Hematopoietic multipotent progenitor cell treated with erythropoietin and hydrocortisone succinate and interleukin-3 and kit ligand, for 4 days (in vitro differentiated cells): ENCODE measurements around the gene NOP16.

Experiments used
- DNase-seq: peaks from one replicate; pipeline ENCODE4 v3.0.0-alpha.2; 2015

The NOP16 gene

DNA sequence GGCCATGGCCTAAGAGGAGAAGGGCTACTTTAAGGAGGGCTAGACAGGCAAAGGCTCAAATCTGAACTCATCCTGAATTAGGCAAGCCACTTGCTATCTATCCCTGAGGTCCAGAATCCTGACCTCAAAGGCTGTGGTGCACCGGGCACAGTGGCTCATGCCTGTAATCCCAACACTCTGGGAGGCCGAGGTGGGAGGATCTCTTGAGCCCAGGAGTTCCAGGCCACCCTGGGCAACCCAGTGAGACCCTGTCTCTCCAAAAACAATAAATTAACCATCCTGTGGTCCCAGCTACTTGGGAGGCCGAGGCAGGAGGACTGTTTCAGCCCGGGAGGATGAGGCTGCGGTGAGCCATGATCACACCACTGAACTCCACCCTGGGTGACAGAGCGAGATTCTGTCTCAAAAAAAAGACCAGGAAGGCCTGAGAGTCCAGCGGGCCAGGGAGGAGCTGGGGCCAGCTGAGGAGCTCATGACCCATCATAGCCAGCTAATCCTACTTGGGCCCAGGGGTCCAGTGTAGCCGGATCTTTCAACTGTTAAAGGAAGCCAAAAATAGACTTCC, 4.0 kb downstream of the NOP16 start:
- DNase-seq = no peak

DNA sequence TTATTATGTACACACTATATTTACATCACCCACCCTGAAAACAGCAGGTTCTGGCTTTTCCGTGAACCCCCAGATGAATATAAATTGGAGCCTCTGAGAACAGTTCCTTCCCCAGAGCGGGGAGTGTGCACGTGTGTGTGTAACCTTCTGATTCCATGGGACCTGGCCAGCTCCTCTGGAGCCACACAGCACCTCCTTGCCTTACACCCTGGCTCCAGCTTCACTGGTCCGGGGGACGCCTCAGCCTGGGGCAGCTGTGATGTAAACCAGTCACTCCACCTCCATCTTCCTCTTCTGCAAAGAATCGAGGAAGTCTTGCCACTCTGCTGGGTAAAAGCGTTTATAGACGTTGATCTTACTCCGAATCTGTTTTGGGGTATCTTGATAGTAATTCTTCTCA, 4.4 kb downstream of the NOP16 start:
- no peak for DNase-seq

DNA sequence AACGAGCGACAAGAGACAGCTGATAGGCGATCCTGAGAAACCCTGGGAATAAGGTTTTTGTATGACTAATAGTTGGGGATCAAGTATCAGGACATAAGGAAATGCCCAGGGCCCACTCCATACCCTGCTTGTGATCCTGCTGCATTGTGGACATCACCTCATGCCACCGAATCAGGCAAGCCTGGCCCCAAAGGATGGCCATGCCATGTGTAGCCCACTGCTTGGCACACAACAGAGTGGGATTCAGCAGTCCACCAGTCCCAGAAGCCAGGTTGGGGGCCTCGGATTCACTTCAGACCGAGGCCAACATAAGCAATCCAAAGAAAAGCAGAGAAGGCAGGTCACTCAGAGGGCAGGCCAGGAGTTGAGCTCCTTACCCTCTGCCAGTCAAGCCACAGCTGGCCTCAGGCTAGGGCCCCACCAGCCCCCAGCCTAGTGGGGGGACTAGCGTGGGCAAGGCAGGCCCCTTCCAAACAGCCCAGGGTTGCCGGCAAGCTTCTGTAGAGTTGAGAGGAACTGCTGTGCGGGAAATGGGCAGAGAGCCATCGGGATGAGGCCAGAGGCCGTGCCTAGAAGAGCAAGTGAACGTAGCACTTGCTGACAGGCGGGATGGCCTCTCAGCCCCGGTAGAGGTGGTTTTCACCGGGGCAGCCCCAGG, 5.0 kb downstream of the NOP16 start:
- no peak for DNase-seq

DNA sequence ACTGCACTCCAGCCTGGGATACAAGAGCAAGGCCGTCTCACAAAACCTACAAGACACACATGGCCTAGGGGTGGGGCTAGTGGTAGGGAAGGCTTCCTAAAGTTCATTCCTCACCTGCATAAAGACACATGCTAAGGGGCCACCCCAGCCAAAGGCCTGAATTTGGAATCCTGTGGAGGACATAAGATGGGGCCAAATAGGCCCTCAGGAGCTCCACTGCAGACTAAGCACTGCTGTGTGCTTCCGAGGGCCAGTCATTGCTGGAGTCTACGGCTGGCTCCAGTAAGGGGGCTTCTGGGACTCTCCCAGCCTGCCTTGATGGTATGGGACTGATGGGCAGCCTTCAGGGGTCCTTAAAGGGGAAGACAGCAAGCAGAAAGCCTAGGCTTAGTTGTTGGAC, 5.7 kb downstream of the NOP16 start:
- no peak for DNase-seq

DNA sequence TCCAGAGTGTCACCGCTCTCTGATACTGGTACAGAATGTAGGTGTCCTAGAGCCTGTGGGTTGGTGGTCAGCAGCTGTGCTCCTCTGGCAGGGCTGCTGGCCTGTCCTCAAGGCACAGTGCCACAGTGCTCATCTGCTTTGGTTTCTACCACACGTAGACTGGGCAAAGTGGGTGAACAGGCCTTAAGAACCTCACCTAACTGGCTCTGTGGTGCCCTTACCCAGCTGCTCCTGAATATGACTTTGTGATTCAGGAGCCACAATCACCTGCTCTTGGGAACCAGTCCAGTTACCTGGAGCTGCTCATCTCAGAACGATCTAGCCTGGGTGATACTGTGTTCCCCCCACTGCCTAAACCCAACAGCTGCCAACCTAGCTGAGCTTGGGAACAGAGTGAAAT, 6.4 kb downstream of the NOP16 start:
- DNase-seq = no peak

DNA sequence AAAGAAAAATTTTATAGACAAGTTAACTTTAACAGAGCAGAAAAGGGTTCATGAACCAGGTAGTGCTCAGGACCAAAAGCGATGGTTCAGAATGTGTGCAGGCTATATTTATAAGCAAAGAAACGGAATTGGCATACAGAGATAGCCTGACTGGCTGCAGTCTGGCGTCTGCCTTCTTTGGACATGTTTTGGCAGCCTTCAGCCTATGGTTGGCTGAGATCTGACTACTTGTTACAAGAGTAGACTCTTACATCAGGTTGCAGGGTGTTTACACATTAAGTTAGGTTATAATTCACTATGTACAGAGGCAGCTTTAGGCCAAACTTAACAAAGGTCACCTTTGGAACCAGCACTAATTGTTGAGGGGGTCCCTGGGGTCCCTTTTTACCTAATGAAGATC, 7.0 kb downstream of the NOP16 start:
- DNase-seq = no peak

DNA sequence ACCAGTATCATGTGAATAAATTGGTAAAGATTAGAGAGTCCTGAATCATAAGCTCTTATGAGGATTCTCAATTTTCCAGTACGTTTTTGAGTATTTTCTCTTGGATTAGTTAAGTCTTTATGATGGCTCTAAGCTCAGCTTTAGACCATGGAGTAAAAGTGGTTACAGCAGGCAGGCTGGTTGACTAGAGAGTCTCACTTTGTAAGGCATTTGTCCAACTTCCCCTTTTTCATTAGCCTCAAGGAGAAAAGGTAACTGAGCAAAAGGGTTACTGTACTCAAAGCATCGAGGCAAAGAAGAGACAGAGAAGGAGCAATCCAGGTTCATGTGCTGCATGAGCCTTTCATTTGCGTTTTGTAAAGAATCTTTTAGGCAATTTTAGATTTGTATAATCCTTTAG, 8.5 kb downstream of the NOP16 start:
- DNase-seq = peak; percentile 69

DNA sequence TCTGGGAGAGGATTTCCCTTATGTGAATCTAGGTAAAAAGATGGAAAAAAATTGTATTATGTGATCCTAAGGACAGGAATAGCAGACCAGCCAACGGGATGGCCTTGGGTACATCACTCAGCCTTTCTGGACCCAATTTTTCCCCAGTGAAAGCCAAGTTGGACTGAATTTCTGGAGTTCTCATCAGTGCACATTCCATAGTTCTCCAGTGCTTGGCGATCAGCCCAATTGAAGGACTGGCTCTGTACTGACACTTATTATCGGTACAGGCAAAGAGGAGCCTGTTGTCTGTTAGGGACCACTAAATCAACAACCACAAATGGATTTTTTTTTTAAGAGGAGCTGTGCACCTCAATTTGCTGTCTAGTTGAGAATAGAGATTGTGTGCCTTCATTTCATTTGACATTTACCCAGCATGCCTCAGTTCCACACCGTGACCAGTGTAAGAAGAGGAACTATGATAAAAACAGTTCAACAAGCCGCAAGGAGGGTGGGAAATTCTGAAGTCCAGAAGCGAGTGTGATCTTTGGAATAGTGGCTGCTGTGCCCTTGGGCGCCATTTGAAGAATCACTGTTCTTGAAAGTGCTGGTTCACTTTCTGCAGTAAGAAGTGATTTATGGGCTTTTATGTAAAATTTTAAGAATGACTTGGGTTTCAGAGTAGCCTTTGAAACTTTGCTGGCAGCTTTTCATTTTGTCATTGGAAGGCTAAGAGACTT, 15.1 kb downstream of the NOP16 start:
- peak; percentile 75 for DNase-seq

DNA sequence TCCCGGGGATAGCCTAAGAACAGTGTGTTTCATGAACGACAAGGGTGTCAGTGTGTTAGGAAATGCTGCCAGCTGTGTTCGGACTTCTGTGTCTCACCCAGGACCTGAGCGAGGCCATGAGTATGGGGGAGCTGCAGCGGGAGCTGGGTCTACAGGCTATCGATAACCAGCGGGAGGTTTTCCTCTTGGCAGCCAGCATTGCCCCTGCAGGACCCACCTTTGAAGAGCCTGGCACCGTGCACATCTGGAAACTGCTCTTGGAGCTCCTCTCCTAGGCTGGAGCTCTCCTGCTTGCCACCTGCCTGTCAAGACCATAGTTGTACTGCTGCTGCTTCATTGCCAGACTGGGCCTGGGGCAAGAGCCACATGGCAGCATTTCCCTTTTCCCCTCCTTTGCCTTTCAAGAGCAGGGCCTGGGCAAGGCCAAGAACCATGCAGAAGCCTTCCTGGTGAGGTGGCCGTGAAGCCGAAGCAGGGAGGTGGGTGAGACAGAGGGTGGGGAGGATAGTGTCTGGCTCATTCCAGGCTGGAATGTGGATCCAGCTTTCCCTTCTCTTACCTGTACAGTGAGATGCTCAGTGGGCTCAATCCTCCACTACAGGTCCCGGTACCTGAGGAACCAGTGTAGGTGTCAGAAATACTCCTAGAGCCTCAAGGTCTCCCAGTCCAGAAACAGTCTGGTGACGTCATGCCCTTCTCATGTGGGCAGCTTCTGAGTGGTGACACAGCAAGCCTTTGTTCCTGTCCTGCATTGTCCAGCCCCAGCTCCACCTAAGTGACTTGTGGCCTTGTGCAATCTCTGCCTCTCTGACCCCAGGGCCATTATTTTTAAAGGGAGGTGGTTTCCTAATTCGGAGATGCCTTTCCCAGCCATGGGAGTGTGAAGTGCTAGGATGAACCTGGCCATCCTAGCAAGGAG, 16.5 kb downstream of the NOP16 start:
- no peak for DNase-seq

DNA sequence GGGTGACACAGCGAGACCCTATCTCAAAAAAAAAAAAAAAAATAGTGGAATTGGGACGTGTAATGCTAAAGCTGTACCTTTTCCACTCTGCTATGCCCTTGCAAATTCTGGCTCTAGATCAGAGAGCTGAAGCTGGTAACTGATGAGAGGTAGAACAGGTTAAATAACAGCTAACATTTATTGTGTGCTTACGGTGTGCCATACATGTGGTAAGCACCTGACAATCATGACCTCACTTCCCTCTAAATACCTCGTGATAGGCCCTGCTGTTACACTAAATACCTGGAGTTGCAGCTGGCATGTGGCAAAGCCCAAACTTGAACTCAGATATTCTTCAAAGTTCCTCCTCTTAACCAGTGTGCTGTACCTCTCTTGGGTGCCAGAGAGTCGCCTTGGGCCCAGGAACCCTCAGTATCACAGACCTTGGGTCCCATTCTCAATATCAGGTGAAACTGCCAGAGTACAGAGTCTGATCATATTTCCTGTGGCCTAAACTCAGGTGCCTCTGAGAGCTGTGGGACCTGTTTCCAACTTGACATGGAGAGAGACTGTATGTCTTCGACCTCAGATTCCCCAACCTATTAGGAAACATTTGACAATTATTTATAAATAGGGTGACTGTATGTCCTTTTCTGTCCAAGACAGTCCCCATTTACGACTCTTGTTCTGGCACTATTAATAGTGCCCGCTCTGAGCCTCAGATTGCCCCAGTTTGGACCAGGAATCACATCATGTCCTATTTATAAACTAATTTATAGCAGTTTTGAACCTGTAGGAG, 18.3 kb downstream of the NOP16 start:
- DNase-seq = no peak

DNA sequence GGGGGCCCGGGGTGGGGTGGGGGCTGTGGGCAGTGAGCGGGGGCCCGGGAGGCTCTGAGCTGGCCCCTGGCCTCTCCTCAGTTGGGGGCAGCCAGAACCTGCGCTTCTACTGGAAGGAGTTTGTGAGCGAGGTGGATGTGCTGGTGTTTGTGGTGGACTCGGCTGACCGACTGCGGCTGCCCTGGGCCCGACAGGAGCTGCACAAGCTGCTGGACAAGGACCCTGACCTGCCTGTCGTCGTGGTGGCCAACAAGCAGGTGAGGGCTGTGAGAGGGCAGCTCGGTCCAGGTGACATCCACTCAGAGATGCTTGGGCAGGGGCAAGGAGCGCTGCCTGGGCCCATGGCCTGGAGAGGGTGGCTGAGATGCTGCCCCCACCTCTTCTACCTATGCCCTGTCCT, 19.7 kb downstream of the NOP16 start:
- DNase-seq = no peak

DNA sequence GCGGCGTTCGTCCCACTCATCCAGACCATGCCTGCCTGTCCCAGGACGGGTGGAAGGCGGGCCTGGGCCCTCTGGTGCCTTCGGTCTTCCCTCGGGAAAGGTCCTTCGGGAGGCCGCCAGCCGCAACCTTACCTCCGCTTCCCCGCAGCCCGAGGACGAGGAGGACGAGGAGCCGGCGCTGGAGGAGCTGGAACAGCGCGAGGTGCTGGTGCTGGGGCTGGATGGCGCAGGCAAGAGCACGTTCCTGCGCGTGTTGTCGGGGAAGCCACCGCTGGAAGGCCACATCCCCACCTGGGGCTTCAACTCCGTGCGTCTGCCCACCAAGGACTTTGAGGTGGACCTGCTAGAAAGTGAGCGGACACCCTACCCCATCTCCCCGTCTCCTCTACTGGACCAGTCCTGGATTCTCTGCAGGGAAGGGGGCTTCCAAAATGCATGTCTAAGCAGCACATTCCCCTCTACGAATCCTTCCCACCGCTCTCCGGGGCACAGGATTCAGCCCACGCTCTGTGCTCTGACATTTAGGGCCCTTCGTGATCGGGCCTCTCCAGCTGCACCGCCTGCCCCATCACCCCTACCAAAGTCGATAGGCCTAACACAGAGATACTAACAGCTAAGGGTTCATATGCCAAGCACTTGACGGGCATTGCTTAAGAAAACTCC, 22.0 kb downstream of the NOP16 start:
- no peak for DNase-seq

DNA sequence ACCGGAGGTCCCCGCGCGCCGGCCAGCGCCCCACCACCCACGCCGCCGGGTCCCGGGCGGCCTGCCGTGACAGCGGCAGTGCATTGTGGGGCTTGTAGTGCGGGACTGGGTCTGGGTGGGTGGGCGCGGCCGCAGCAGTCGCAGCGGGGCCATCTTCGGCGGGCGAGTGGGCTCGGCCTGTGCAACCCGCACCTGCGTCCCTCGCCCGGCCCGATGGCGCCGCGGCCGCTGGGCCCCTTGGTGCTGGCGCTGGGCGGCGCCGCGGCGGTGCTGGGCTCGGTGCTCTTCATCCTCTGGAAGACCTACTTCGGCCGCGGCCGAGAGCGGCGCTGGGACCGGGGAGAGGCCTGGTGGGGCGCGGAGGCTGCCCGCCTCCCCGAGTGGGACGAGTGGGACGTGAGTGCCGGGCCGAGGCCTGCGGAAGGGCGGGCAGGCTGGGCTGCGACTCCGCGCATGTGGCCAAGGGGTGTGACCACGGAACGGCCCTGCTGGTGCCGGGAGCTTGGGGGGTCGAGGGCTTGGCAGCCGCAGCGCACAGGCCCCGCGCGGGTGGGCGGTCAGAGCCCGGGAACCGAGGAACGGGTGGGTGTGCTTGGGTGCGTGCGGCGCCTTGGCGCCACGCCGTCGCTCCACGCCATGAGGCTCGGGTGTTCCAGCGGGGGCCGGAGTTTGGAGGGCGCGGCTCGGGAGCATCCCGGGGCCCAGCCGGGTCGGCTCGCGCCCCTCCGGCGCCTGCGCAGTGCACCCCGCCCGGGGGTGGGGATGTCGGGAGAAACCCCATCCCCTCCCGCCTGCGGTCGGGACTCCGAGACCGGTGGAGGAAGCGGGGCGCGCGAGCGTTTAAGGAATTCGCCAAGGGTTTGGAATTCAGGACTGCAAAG, 22.8 kb downstream of the NOP16 start, which contains the start of gene ARL10:
ARL10 (plus strand) TSS at position 137 of the 881 bp plus-strand sequence; CDS start at position 214, 77 bp downstream.
- DNase-seq = peak; percentile 49

DNA sequence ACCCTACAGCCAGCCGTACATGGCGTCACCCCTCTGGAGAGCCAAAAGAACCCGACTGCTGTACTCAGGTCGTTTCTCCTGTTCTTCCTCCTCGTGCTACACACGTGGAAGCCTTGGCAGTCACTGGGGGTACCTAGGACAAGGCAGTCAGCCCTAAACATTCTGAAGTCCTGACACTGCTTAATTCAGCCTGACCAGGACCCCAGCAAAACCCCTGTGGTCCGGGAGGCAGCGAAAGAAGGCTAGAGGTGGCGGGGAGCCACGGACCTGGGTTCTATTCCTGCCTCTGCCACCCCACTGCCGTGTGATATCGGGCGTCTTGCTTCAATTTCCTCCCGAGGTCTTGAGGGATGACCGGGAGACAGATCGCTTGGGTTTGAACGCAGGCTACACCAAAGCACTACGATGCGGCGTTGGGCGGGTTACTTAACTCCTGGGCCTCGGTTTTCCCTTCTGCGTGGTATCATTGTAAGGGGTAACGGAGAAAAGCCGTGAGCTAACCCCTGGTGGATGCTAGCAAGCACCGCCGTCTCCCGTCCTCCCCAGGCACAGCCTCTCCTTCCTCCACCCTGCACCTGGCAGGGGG, 23.5 kb downstream of the NOP16 start:
- DNase-seq = no peak

DNA sequence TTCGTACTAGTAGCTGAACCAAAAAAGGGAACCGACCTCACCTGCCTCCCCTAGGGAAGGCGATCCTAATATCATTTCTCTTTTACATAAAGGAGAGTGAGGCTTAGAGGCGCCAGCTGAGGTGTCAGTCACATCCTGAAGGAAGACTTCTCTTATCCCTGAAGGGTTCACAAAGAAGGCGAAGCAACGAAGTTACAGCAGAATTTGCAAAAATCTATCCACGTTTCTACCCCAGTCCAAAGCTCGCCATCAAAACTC, 26.2 kb downstream of the NOP16 start:
- no peak for DNase-seq

DNA sequence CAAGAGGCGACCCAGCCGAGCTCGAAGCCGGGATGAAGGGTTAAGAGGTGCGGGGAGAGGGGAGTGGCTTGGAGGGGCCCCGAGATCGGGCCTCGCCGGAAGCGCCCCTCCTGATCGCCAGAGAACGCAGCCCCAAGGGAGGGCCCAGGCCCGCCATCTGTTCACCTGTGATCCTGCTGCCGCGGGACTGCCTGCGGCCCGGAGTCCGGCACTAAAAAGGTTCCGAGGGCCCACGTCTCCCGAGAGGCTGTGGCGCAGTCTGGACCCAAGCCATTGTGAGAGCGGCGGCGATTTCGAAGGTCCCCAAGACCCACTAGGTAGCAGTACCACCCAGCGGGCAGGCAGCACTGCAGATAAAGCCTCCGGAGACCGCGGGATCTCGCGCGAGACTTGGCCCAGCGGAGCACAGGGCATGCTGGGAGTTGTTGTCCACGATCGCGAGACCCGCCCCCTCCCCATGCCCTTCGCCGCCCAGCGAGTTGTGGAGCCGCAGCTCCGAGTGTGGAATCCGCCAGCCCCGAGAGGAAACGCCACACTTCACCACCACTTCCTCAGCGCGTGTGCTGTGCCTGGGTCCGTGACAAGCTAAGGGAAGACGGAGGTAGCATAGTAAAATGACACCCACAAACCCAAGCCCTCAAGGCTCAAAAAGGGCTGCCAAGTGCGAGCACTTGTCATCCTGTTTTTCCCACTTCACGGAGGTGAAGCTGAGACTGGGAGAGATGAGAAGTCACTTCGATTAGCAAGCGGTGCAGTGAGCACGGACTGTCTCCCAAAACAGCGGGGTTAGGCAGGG, 26.8 kb downstream of the NOP16 start, which contains the start of gene KIAA1191:
KIAA1191 (minus strand) TSS at position 328 of the 796 bp plus-strand sequence. CDS start 2,256 bp downstream, outside the sequence.
- peak; percentile 97 for DNase-seq

DNA sequence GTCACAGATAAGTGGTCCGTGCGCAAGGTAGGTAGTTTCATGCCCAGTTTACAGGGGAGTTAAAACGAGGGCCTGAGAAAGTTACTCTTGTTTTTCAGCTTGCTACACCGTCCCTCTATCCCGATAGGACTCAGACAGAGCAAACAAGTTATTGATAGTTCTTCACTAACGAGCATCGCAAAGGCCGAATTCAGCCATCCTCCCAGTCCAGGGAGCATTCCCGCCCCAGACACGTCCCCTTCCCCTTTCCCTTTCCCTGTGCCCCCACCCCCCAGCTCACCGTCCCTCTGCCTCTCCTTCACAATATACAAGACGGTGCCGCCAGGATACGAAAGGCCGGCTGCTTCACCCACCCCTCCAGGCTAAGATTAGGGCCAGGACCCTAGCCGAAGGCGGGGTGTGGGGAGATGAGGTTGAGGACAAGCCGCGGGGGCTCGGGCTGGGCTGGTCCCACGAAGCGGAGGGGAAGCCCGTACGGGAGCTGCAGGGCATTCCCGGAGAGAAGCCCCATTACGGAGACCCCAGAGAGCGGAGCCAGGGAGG, 27.4 kb downstream of the NOP16 start:
- no peak for DNase-seq

DNA sequence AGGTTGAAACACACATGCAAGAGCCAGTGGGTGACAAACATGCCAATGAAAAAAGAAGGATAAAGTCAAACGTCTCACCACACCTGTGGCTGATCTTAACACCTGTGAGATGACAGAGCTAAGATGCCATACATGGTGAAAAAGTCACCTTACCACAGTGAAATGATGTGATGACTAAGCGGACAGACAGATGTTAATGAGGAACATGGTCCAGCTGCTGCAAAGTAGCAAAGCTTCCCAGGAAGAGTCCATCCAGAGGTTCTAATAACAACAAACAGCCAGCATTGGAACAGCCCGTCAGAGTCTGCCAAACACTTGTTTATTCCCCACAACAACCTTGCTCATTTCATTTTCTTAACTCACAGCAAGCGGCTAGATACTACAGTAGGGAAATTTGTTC, 28.7 kb downstream of the NOP16 start:
- DNase-seq = no peak

DNA sequence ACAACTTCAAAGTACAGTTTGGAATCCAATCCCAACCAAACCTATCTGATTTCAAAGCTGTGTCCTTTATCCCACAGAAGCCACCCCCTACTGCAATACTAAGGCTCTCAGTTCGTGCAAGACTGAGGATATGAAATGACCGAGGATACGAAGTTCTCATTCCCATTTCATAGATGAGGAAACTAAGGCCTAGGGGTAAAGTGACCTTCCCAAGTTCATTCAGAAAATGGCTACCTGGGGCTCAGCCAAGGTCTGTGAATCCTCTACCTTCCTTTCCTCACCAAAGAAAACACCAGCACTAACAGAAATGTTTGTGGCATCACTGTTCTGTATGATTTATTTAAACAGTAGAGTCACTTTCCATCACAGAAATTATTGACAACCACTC, 32.2 kb downstream of the NOP16 start:
- no peak for DNase-seq
